SKM-1 treated with dmso at 0.1 percent for 144 hours (cell line): Measurements from ENCODE around the gene KRT23.

Experiments used
- DNase-seq: peaks from one replicate; lab custom pipeline; 2025; ENCODE audit not compliant: unreplicated experiment; lab: John Stamatoyannopoulos, UW

The KRT23 gene, protein sequence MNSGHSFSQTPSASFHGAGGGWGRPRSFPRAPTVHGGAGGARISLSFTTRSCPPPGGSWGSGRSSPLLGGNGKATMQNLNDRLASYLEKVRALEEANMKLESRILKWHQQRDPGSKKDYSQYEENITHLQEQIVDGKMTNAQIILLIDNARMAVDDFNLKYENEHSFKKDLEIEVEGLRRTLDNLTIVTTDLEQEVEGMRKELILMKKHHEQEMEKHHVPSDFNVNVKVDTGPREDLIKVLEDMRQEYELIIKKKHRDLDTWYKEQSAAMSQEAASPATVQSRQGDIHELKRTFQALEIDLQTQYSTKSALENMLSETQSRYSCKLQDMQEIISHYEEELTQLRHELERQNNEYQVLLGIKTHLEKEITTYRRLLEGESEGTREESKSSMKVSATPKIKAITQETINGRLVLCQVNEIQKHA

DNA sequence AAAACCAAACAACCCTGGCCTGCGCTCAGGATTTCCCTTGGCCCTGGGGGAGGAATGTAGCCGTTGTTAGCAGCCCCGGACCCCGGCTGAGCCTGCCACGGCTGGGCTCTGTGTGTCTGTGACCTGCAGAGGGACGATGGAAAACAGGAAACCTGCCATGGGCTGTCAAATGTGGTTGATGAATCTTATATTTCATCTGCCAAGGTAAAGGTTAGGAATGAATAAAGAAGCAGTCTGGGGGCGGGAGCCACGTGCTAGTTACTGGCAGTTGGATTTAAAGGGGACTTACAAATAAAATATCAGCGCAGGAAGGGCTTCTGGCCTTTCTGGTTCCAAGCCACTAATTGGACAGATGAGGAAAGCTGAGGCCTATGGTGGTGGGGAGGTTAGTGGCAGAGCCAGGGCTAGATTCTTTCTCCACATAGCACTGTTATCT lies at the start of gene KRT23:
TSS of gene KRT23 (minus strand) at position 263 of the 436 bp plus-strand sequence. CDS start 1,043 bp downstream, outside the sequence.
- DNase-seq = no peak

DNA sequence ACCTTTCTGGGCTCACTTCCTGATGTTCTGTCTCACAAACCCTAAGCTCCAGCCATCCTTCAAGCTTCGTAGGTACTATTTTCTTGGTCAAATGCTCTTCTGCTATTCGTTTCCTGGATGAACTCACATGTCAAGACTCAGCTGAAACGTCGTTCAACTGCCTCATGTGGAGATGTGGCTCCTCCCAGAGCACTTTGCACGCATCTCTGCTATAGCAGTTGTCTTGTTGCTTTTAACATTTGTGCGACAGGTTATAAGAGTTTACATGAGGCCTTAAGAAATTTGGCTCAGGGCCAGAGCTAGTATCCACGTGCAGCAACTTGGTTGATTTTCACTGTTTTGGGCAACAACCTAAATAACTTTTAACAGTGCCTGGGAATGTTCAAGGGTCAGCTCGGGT lies 49.5 kb upstream of the KRT23 start:
- DNase-seq = no peak

DNA sequence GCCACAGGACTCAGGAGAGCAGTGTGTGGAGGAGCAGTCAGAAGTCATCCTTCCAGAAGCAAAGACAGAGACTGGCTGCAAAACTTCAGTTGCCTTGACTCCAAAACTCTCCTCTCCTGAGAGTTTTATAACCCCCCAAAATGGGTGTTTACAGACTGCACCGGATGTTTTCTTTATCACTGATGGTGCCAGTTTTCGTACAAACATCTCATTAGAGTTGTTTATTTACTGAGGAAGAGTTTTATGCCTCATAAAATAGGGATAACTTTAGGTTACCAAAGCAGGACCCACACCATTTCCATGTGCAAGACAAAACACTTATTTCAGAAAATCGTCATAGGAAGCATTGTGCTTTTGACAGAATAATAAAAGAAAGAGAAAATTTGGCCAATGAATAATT lies 46.8 kb upstream of the KRT23 start, which contains the start of gene KRT40:
TSS of gene KRT40 (minus strand) at position 101 of the 400 bp plus-strand sequence. CDS start at position 48, 53 bp downstream.
- no peak for DNase-seq

DNA sequence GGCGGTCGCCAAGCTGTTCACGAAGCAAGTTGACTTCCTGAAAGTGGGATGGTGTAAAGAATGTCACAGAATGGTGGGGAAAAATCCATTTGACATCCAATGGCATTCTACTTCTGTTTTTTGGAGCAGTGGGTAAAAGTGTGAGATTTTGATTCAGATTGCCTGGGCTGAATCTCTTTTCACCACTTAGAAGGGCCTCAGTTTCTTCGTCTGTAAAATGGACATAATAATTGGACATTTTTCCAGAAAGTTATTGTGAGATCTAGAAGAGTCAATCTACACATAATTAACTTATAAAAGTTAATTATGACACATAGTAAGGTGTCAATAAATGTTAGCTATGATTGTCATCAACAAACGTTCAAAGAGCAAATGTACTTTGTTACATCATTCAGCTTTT lies 43.7 kb upstream of the KRT23 start:
- no peak for DNase-seq

DNA sequence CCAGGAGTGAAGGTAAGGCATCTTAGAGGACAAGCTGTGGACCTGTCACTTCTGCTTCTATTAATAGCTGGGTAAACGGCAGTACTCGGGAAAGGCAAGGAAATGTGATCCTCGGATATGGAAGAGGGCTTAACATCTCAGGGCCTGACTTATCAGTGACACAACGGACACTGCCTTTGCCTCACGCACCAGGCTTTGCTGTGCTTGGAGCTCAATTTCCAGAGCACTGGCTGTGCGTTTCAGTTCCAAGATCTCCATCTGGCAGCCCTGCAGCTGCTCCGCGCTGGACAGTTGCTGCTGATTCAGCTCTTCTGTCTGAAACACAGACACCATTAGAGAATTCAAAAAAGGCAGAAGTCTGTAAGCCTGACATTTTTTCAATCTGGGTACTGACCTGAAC lies 43.1 kb upstream of the KRT23 start:
- no peak for DNase-seq

DNA sequence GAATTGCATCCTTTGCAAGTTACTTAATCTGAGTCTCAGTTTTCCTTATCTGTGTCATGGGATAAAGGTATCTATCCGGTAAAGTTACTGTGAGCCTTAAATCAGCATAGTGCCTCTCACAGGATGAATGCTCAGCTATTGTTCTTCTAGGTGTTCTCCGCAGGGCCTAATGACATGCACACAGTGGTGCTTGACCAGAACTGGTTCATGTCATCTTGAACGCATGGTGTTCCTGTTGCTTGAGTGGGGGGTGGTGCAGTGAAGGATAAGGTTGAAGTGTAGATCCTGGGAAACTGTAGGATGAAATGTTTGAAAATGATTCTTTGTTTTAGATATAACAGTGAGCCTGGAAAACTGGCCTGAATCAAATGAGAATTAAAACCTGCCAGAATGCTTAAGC lies 42.7 kb upstream of the KRT23 start:
- DNase-seq = no peak

DNA sequence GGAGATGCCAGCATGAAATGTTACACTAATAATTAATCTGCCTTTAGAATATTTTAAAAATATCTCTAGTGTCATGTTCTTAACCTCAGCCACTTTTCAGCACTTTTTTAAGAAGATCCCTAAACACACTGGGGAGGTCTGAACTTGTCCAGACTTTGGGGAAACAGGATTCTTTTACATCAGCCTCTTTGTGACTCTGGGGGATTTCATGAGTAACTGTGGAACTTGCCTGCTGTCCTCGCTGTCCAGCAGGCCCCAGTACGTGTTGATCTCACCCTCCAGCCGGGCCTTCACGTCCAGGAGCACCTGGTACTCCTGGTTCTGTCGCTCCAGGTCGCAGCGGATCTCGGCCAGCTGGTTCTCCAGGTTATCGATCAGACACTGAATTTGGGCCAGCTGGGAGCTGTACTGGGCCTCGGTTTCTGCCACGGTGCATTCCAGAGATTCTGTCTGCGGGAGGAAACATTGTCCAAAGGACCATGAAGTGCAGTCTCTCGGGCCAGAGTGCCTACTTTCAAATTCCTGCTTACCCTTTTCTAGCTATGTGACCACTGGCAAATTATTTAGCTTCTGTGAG lies 41.2 kb upstream of the KRT23 start:
- DNase-seq = no peak

DNA sequence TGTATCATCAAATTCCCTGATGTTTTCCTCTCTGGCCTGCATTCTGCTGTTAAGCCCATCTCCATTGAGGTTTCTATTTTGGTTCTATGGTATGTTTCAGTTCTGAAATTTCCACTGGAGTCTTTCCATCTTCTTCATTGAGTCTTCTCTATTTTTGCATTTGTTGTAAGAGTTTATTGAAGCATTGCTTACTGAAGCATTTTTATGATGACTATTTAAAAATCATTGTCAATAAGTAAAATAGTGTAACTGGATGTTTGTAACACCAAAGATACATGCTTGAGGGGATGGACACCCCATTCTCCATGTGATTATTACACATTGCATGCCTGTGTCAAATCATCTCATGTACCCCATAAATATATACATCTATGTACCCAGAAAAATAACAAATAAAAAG lies 38.1 kb upstream of the KRT23 start:
- DNase-seq = no peak

DNA sequence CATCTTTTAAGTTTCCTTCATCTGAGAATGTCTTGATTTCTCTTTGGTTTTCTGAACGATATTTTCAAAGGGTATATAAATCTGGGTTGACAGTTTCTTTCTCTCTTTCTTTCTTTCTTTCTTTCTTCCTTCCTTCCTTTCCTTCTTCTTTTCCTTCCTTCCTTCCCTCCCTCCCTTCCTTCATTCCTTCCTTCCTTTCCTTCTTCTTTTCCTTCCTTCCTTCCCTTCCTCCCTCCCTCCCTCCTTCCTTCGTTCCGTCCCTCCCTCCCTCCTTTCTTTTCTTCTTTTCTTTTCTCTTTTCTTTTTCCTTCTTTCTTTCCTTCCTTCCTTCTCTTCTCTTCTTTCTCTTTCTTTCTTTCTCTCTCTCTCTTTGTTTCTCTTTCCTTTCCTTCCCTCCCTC lies 36.9 kb upstream of the KRT23 start:
- no peak for DNase-seq

DNA sequence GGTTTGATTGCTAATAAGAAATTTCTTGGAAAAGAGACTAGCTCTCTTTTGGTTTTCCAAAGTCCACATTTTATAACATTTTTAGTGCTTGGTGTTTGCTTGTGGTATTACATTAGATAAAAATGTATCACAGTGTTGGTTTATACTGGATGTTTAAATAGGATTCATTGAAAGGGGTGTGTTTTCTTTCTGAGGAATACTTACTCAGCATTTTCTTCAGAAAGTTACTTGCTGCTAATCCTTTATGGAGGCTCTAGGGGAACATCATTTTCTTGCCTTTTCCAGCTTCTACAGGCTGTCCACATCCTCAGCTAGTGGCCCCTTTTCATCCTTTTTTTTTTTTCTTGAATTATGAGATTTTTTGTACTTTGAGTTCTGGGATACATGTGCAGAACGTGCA lies 30.1 kb upstream of the KRT23 start:
- no peak for DNase-seq

DNA sequence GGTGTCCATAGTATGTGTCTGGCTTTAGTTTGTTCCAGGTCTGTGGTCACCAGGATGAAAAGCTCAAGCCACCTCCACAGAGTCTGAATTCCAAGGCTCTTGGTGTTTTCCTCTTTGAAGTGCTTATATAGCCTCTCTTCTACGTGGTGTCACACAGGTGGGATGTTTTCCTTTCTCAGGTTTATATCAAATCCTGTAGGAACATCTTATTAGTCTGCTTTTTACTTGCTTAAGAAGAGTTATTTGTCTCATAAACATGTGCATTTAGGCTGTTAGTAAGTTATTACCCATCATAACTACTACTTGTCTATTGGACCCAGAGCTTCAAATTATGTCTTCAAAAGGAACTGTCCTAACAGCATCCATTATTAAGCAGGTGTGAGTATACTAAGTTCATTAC lies 29.4 kb upstream of the KRT23 start, which contains the start of gene KRT39:
TSS of gene KRT39 (minus strand) at position 101 of the 400 bp plus-strand sequence. CDS start at position 9, 92 bp downstream.
- no peak for DNase-seq

DNA sequence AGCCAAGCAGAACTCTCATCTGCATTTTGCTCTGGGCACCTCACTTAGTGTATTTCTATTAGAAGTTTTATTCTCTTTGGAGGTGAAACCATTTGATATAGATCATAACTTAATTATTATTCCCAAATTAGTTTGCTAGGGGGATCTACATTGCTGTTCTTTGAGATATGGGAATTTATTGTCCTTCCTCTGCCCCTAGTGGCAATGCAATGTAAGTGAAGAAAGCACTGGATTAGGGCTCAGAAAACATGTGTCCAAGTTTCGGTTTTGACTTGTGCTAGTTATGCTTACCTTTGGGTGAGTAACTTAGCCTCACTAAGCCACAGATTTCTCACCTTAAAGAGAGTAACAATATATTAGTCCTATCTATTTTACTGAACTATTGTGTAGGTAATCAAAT lies 26.4 kb upstream of the KRT23 start:
- DNase-seq = peak; percentile 12

DNA sequence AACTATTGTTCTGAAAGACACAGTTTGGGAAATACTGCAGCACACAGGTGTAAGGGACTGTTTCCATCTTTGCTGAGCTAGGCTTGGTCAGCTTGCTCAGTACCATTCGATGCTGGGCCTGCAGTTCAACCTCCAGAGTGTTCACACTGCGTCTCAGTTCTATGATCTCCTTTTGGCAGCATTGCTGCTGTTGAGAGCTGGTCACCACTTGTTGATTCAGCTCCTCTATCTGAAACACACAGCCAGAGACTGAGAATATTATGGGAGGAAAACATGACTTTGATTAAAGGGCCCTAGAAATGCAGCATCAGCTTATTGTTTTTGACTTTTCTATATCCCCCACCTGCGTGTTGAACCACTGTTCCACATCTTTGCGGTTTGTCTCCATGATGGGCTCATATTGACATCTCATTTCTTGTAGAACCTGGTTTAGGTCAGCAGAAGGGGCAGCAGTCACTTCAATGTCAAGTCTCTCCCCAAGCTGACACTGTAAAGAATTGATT lies 24.7 kb upstream of the KRT23 start:
- DNase-seq = no peak

DNA sequence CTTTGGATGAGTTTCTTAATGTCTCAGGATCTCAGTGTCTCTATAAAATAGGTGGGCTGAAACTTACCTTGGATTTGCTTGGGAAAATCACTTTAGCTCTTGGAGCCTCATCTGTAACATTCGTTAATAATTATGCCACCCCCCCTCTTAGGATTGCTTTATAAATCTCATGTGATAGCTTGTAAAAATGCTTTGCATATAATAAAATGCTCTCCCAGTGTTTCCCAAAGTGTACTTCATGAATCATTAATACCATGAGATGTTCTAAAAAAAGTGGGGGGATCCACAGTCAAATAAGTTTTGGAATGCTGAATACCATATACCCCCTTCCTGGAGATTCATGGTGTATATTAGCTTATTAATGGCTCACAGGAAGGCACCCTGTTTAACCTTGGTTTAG lies 24.1 kb upstream of the KRT23 start:
- DNase-seq = no peak

DNA sequence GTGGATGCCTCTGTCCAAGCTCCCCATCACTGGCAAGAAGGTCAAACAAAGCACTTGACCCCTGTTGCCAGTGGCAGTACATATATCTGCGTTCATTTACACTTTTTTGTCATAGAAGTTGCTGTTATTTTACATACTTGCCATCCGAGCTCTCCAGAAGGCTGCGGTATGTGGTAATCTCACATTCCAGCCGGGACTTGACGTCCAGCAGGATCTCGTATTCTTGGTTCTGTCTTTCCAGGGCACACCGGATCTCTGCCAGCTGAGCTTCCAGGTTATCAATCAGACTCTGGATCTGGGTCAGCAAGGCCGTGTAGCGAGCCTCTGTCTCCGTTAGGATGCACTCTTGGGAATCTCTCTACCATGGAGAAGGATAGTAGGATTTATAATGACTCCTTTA lies 22.7 kb upstream of the KRT23 start:
- DNase-seq = no peak

DNA sequence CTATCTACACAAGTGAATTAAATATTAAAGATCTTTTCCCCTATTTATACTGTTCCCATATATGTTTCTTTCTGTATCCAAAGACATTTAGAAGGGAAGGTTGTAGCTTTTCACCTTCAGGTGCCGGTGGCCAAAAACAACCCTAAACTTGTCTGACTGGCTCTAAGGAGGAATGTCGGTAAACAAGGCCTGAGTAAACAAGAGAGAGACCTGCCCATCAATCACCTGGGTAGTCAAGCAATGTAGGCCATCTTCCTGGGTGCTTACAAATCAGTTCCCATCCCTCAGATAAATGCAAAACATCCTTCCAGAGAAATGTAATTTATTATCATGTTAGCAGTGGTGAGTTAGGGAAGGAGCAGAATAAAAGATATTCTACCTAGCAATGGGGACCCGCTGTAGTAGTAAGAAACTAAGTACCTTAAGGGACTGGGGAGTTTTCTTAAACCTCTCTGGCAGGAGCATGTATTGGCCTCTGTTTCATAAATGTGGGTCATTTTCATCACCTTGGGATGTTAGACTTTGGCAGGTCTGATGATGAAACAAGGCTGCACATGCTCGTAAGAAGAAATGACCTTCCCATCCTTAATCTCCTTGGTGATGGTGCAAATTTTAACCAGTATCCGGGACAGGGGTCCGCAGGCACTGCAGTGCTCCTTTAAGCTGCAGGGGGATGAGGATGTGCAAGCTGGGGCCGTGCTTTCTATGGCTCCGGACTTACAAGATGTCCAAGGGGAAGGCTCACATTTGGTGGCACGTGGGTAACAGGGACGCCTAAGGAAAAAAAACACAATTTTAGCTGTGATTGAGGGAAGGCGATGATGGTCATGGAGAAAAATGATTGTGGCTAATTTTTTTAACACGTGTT lies 20.9 kb upstream of the KRT23 start:
- DNase-seq = no peak

DNA sequence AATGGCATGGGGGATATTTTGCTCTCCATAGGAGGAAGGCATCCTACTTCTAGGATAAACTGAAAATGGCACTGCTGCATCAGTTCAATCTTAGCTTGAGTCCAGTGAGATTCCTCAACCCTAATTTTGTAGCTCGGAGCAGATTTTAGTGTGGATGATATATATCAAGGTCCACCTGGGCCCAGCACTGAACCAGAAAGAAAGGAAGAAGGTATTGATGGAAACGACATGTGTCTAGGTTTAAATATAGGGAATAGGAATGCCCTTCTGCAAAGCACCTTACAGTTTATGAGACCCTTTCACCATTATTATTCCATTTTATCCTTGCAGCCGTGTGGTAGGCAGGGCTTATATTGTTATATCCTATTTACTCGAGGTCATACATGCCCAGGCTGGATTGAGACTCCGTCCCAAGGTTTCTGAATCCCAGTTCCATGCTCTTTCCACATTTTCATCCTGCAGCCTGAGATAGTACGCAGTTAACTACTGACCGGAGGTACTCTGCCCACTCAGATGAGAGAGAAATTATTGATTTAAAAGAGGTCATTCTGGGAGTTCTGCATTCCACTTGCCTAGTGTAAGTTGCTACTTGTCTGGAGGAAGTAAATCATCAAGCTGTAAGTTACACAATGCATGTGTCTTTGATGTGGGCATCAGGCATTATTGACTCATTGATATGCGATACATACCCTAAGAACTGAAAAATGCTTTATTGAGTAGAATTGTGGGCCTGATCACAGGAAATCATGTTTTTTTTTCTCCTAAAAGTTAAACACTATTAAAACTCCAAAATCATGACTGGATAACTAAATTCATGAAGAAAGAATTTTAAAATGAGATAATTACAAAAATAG lies 19.2 kb upstream of the KRT23 start:
- DNase-seq = no peak

DNA sequence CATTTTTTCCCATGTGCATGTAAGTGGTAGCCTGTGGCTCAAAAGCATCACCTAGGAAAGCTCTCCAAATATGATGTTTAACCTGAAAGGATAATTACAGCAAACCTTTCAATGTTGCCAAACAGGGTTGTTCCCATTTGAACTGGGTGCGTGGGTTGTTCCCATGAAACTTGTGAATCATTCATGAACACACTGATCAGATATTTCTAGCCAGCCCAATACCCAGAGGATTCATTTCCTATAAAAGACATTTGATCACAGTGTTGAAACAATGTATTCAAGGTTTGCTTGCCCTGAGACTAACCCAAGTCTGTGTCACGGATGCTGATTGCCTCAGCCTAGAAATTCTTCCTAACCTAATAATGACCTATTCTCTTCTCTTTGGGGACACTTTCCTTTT lies 16.4 kb upstream of the KRT23 start:
- no peak for DNase-seq

DNA sequence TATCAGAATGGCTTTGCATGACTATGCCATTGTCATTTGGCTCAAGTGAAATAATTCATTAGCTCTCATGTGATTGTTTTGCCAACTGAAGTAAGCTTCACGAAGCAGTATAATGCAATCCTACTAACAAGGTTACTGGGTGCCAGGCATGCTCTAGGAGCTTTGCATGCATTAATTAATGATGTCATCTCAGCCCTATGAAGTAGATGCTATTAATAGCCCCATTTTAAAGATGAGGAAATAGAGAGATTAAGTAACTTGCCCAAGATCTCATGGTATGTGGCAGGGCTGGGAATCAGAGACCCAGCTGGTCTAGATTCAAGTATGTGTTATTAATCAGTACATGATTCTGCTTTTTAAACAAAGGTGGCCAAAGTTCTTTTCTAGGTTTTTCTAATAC lies 15.2 kb upstream of the KRT23 start:
- DNase-seq = no peak

DNA sequence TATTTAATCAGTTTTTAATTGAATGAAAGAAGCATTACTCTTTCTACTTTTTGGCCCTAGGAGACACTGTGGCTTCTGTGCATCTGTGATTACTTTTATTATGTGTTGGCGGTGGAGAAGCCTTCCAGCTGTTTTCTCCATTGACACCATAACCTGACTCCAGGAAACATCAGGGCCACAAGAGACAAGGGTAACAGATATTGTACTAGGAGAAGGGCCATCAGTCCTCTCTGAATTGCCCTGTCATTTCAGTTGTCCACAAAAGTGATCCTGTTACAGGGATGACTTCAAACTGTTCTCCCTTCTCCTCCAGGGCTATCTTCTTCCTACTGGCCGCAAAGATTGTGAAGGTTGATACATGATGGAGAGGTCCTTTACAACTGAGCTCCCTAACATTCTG lies 14.7 kb upstream of the KRT23 start:
- no peak for DNase-seq
